ENCODE data around the gene AFF2.
"Not testable (repeated sequence)": the region's sequence is repeated elsewhere in the genome, so short reads cannot be mapped to it uniquely, and the experiment has no call there.

Gene AFF2

GRCh38 chrX:148872881-148873280 is 372.5 kb downstream of the AFF2 start:
- ATAC-seq = no peak
- no peaks in the 10 kb centered on the region for H3K36me3 Mint-ChIP-seq (ENCODE audit: low read depth)
- H3K27me3 Mint-ChIP-seq = no peaks in the 10 kb centered on the region

GRCh38 chrX:148874636-148875246 is 374.3 kb downstream of the AFF2 start:
- no peak for ATAC-seq
- H3K27me3 Mint-ChIP-seq = no peaks in the 10 kb centered on the region
- no peak overlapping the region for H3K4me3 Mint-ChIP-seq
- no peaks in the 10 kb centered on the region for H3K4me1 Mint-ChIP-seq
- H3K36me3 Mint-ChIP-seq (ENCODE audit: low read depth) = no peaks in the 10 kb centered on the region
- H3K9me3 Mint-ChIP-seq = no peaks in the 10 kb centered on the region
- no peak for DNase-seq
- no peak overlapping the region for H3K27ac Mint-ChIP-seq

More at GRCh38 chrX:148872881-148873280, 372.5 kb downstream of the AFF2 start:
- Mint-ChIP-seq H3K4me1 (no peaks in the 10 kb centered on the region), H3K27ac (no peak overlapping the region), H3K4me3 (no peak overlapping the region), H3K9me3 (no peaks in the 10 kb centered on the region)
- no peak for DNase-seq

- Mint-ChIP-seq H3K4me3 (no peak overlapping the region), H3K9me3 (no peaks in the 10 kb centered on the region), H3K27ac (no peak overlapping the region), H3K4me1 (no peaks in the 10 kb centered on the region), H3K36me3 (ENCODE audit: low read depth) (no peaks in the 10 kb centered on the region), H3K27me3 (no peaks in the 10 kb centered on the region)
- ATAC-seq = no peak
- no peak for DNase-seq
These were observed 378.0 kb downstream of the AFF2 start for GRCh38 chrX:148878371-148878770.

- Mint-ChIP-seq H3K27ac (no peak overlapping the region), H3K4me1 (no peaks in the 10 kb centered on the region), H3K27me3 (no peaks in the 10 kb centered on the region), H3K9me3 (no peaks in the 10 kb centered on the region), H3K36me3 (ENCODE audit: low read depth) (no peaks in the 10 kb centered on the region), H3K4me3 (no peak overlapping the region)
- no peak for DNase-seq
- ATAC-seq = no peak
These were observed 384.8 kb downstream of the AFF2 start for GRCh38 chrX:148885203-148885602.

GRCh38 chrX:148893395-148893794 is 393.0 kb downstream of the AFF2 start:
- H3K4me3 Mint-ChIP-seq = no peak overlapping the region
- DNase-seq (no peak), ATAC-seq (no peak)
- no peak overlapping the region for H3K27ac Mint-ChIP-seq
- no peaks in the 10 kb centered on the region for H3K9me3 Mint-ChIP-seq
- H3K27me3 Mint-ChIP-seq = no peaks in the 10 kb centered on the region
- H3K36me3 Mint-ChIP-seq (ENCODE audit: low read depth) = no peaks in the 10 kb centered on the region
- no peaks in the 10 kb centered on the region for H3K4me1 Mint-ChIP-seq

- no peaks in the 10 kb centered on the region for H3K9me3 Mint-ChIP-seq
- no peak overlapping the region for H3K27ac Mint-ChIP-seq
- no peak for DNase-seq
- H3K36me3 Mint-ChIP-seq (ENCODE audit: low read depth) = no peaks in the 10 kb centered on the region
- H3K4me1 Mint-ChIP-seq = no peaks in the 10 kb centered on the region
- H3K4me3 Mint-ChIP-seq = no peak overlapping the region
- no peaks in the 10 kb centered on the region for H3K27me3 Mint-ChIP-seq
- no peak for ATAC-seq
These were observed 402.2 kb downstream of the AFF2 start for GRCh38 chrX:148902581-148902980.

- Mint-ChIP-seq H3K27me3 (no peaks in the 10 kb centered on the region), H3K27ac (no peak overlapping the region), H3K36me3 (ENCODE audit: low read depth) (no peaks in the 10 kb centered on the region), H3K4me1 (no peaks in the 10 kb centered on the region), H3K4me3 (no peak overlapping the region), H3K9me3 (peaks cover 3% of the 10 kb centered on the region)
- DNase-seq (no peak), ATAC-seq (no peak)
These were observed 402.8 kb downstream of the AFF2 start for GRCh38 chrX:148903176-148903575.

GRCh38 chrX:148904421-148905111 is 404.1 kb downstream of the AFF2 start:
- H3K9me3 Mint-ChIP-seq = peaks cover 3% of the 10 kb centered on the region
- H3K4me1 Mint-ChIP-seq = no peaks in the 10 kb centered on the region
- H3K27ac Mint-ChIP-seq = no peak overlapping the region
- ATAC-seq (no peak), DNase-seq (no peak)
- H3K27me3 Mint-ChIP-seq = no peaks in the 10 kb centered on the region
- no peak overlapping the region for H3K4me3 Mint-ChIP-seq
- no peaks in the 10 kb centered on the region for H3K36me3 Mint-ChIP-seq (ENCODE audit: low read depth)

- Mint-ChIP-seq H3K27ac (no peak overlapping the region), H3K4me3 (no peak overlapping the region), H3K9me3 (peaks cover 3% of the 10 kb centered on the region), H3K36me3 (ENCODE audit: low read depth) (no peaks in the 10 kb centered on the region), H3K27me3 (no peaks in the 10 kb centered on the region), H3K4me1 (no peaks in the 10 kb centered on the region)
- DNase-seq (no peak), ATAC-seq (no peak)
These were observed 405.0 kb downstream of the AFF2 start for GRCh38 chrX:148905400-148905799.

- not testable (repeated sequence) for ATAC-seq; H3K4me1 Mint-ChIP-seq; H3K27me3 Mint-ChIP-seq; H3K27ac Mint-ChIP-seq; H3K36me3 Mint-ChIP-seq (ENCODE audit: low read depth); H3K4me3 Mint-ChIP-seq; H3K9me3 Mint-ChIP-seq; DNase-seq
These were observed 406.2 kb downstream of the AFF2 start for GRCh38 chrX:148906628-148907027.

- Mint-ChIP-seq H3K36me3 (ENCODE audit: low read depth) (no peaks in the 10 kb centered on the region), H3K4me1 (no peaks in the 10 kb centered on the region), H3K4me3 (no peak overlapping the region), H3K9me3 (peaks cover 3% of the 10 kb centered on the region), H3K27ac (no peak overlapping the region), H3K27me3 (no peaks in the 10 kb centered on the region)
- DNase-seq (no peak), ATAC-seq (no peak)
These were observed 409.3 kb downstream of the AFF2 start for GRCh38 chrX:148909758-148910157.

GRCh38 chrX:148913971-148914370 is 413.6 kb downstream of the AFF2 start:
- Mint-ChIP-seq H3K9me3 (no peaks in the 10 kb centered on the region), H3K27ac (no peak overlapping the region), H3K4me1 (no peaks in the 10 kb centered on the region), H3K4me3 (no peak overlapping the region), H3K27me3 (no peaks in the 10 kb centered on the region), H3K36me3 (ENCODE audit: low read depth) (no peaks in the 10 kb centered on the region)
- ATAC-seq = no peak
- DNase-seq = no peak

GRCh38 chrX:148914783-148915182 is 414.4 kb downstream of the AFF2 start:
- no peak overlapping the region for H3K27ac Mint-ChIP-seq
- ATAC-seq (no peak), DNase-seq (no peak)
- H3K9me3 Mint-ChIP-seq = no peaks in the 10 kb centered on the region
- no peaks in the 10 kb centered on the region for H3K4me1 Mint-ChIP-seq
- no peaks in the 10 kb centered on the region for H3K36me3 Mint-ChIP-seq (ENCODE audit: low read depth)
- no peak overlapping the region for H3K4me3 Mint-ChIP-seq
- H3K27me3 Mint-ChIP-seq = no peaks in the 10 kb centered on the region

- no peak overlapping the region for H3K27ac Mint-ChIP-seq
- H3K4me1 Mint-ChIP-seq = no peaks in the 10 kb centered on the region
- ATAC-seq (no peak), DNase-seq (no peak)
- H3K9me3 Mint-ChIP-seq = no peaks in the 10 kb centered on the region
- H3K4me3 Mint-ChIP-seq = no peak overlapping the region
- H3K27me3 Mint-ChIP-seq = no peaks in the 10 kb centered on the region
- H3K36me3 Mint-ChIP-seq (ENCODE audit: low read depth) = no peaks in the 10 kb centered on the region
These were observed 415.1 kb downstream of the AFF2 start for GRCh38 chrX:148915474-148915873.

GRCh38 chrX:148917441-148917840 is 417.0 kb downstream of the AFF2 start:
- no peak for DNase-seq
- H3K9me3 Mint-ChIP-seq = no peaks in the 10 kb centered on the region
- H3K36me3 Mint-ChIP-seq (ENCODE audit: low read depth) = no peaks in the 10 kb centered on the region
- H3K4me3 Mint-ChIP-seq = no peak overlapping the region
- H3K4me1 Mint-ChIP-seq = no peaks in the 10 kb centered on the region
- no peaks in the 10 kb centered on the region for H3K27me3 Mint-ChIP-seq
- H3K27ac Mint-ChIP-seq = no peak overlapping the region
- no peak for ATAC-seq

All from activated naive CD8-positive, alpha-beta T cell treated with anti-CD3 and anti-CD28 coated beads, Interleukin-2, amount 50 U/mL, for 24 hours (primary cell).